NCI-H510A treated with DMSO at 0.1 percent for 48 hours (cell line): ENCODE measurements around the gene DEPP1.

Experiments used
- DNase-seq: peaks from one replicate; lab custom pipeline; 2025; lab: John Stamatoyannopoulos, UW

The DEPP1 gene

DNA sequence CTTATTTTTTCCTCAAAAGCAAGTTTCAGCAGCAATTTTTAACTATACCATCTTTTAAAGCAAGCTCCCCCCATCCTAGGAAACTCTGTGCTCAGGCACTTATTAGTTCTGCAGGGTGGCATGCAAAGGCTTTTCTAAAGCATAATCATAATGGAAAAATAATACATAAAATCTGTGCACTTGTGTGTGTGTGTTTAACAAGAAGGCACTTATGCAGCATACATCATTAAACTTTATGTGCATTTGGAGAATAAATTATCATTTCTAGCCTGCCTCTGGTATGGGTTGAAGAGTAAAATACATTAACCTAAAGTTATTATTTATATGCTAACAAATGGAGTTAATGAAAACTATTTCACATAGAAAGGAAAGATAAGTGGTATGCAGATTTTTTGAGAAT is 24.6 kb downstream of the DEPP1 start:
- DNase-seq, result no peak

DNA sequence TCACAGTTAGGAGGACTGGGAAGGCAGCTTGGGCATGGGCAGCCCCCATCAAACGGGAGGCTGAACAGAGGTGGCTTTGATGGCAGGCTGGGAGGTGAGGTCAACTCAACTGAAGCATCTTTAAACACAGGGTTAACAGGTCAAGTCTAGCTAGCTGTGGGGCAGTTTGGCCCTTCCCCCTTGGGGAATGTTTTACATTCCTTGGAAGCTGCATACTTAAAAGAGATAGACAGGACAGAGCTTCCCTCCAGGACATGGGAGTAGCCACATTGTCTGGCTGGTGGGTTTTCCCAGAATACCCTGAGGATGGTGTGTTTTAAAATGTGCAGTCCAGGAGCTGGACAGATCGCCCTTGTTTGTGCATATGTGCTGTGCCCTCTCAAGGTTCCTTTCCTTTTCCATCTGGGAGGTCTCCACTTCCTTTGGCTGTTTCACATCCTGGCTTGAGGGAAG is 25.8 kb downstream of the DEPP1 start:
- no peak for DNase-seq

DNA sequence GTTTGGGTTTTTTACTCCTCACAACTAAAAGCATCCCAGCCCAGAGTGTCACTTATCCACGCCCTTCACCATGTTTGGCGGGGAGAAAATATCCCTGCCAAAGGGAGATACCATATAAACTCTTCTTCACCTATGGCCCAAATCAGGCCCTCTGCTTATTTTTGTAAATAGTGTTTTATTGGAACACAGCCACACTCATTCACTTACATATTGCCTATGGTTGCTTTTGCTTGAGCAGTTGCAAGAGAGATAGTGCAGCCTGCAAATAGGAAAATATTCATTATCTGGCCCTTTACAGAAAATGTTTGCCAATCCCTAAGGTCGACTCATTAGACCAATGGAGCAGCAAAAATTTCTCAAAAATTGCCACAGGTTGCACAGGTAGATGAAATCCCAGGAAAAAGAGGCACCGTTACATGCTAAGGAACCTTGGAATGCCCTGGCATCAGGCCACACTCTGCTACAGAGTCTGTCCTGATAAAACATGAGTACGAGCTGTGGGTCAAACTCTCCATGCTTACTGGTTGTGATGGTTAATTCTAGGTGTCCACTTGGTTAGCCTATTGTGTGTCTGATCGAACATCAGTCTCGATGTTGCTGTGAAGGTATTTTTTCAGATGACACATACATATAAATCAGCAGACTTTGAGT is 26.9 kb downstream of the DEPP1 start:
- no peak for DNase-seq

DNA sequence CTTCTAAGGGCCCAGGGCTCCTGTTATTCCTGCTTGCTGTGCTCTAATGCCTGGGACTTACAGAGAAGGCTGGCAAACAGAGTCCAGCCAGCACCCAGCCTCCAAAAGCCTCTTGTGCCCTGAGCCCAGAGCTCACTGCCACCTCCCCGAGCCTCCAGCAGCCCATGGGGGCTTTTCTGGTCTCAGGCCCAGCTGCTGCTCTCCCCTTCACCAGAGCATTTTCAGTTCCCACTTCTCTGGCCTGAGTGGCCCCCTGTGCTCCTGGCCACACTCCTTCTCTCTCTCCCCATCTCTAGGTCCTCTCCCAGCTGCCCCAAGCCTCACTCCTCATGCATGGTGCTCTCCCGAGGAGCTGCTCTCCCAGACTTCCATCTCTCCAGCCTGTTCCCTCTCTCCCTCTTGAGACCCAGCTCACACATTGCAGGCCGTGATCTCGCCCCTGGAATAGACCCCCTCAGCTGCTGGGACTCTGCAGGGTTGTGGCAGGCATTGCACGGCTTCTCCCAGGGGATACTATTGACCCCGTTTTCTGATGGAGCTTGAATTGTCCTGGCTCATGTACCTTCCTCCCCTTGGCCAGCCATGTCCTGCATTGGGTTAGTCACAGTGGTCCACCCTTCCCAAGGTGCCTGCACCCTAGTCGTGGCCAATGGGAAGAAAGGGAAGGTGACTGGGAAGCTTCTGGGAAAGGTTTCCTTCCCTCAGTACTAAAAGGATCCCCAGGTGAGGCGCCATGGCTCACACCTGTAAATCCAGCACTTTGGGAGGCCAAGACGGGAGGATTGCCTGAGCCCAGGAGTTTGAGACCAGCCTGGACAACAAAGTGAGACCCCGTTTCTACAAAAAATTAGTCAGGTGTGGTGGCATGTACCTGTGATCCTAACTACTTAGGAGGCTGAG is 28.0 kb downstream of the DEPP1 start:
- DNase-seq, result no peak

DNA sequence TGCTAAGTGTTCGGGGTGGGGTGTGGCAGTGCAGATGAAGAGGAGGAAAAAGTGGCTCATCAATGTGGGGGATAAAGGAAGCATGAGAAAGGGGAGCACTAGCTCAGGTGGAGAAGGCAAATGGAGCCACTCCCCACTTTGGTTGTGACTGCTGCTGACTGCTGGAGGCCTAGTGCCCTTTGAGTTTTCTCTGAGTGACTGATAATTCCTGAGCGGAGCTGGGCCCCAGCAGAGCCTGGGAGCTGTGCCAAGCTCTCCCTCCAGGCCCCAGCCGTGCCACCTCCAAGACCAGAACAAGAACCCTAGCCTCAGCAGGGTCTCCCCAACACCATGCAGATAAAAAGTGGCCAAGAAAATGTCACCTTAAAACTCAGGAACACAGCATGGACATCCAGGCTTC is 28.7 kb downstream of the DEPP1 start:
- no peak for DNase-seq

DNA sequence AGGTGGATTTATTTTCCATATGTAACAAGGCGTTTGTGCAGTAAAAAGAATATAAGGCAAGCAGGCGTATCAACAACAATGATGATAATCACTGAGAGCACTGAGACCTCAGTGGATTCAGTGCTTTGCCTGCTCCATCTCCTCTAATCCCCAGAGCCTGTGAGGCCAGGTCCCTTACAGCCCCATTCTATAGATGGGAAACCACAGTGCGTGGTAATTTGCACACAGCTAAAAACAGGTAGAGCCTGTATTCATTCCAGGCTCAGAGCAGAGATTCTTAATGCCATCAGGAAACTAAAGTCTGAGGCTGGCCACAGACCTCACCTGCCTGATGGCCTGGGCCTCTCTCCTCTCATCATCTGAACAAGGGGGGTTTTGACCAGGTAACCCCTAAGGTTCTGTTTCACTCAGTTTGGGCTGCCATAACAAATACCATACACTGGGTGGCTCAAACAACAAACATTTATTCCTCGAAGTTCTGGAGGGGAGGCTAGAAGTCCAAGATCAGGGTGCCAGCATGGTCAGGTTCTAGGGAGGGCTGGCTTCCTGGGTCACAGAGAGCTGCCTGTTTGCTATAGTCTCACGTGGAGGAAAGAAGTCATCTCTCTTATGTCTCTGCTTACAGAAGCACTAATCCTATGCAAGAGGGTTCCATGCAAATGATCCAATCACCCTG is 29.3 kb downstream of the DEPP1 start:
- DNase-seq, result no peak

DNA sequence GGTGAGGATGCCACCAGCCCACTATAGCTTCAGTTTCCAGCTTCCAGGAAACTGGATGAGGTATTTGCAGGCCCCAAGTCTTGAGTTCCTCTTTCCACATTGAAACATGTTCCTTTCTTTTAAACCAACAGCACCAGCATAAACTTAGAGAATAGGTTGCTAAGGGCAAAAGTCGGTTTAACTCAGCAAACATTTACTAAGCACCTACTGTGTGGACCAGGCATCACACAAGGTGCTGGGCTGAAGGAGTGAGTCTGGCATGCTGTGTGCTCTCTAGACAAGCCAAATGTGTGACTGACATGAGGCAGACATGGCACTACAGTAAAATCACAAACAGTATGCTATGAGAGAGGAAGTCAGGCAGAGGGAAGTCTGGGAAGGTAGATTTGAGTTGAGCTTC is 30.0 kb downstream of the DEPP1 start:
- DNase-seq, result no peak

DNA sequence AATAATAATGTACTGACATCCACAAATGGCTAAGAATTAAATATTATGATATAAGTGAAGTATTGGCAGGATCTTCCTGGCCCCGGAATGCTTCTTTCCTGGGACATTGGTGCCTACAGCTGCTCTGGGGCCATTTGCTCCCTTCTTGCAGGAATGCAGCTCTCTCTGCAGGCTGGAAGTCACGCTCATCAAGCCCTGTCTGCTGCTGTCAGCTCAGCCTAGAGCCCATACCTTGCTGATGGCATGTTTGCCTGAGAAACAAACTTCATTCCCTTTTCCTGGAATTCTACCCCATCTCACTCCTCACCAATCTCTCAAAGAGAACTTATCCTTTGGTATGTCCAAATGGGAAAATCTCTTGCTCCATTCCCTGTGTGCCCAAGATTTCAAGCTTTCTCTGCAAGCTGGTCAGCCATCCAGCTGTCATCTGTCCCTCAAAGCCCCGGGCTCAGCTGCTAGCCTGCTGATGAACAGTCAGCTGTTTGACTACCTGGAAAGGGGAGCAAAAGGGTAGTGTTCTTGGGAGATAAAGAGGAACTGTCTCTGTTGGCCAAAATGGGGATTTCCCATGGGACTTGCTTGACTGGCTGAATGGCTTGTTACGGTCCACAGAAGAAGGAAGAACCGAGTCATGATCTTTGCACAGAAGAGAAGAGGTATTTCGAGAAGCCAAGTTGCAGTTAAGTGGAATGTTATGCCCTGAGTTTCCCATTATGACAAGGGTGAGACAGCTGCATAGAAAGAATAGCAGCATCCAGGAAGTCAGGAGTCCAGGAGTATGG is 31.0 kb downstream of the DEPP1 start:
- no peak for DNase-seq

DNA sequence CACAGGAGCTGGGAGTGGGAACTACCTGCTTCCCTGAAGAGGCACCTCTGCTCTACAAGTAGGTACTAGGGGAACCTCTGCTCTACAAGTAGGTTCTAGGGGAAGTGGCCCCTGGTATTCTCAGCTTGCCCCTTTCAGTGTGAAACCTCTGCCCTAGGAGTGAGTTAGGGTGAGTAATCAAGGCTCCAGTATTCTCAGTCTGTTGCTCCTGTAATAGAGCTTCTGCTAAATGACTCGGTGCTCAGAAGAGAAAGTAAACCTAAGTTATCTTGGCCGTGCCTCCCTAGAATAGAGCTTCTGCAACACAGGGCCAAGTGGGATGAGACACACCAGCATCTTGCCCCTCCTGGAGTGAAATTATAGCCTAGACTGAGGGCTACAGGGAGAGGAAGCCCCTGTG is 32.4 kb downstream of the DEPP1 start:
- DNase-seq, result no peak

DNA sequence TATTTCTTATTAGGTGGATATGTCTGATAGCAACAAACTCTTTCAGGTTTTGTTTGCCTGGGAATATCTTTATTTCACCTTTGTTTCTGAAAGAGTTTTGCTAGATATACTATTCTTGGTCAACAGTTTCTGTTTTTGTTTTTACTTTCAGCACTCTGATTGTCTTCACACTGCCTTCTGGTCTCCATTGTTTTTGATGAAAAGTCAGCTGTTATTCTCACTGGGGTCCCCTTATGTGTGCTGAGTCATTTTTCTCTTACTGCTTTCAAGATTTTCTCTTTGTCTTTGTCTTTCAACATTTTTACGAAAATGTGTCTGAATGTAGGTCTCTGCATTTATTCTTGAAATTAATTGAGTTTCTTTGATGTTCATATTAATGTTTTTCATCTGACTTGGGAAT is 34.3 kb downstream of the DEPP1 start:
- no peak for DNase-seq

DNA sequence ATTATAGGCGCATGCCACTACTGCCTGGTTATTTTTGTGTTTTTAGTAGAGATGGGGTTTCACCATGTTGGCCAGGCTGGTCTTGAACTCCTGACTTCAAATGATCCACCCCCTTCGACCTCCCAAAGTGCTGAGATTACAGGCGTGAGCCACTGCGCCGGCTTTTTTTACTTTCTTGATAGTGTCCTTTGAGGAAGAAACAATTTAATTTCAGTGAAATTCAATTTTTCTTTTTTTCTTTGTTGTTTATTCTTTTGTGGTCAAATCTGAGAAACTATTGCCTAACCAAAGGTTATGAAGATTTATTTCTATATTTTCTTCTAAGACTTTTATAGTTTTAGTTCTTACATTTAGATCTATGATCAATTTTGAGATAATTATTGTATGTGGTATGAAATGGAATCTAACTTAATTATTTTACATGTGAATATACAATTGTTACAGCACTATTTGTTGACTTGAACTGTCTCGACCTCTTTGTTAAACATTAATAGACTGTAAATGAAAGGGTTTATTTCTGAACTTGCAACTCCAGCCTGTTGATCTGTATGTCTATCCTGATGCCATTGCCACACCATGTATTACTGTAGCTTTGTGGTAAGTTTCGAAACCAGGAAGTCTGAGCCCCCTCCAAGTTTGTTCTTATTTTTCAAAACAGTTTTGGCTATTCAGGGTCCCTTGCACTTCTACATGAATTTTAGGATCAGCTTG is 38.8 kb downstream of the DEPP1 start:
- no peak for DNase-seq

DNA sequence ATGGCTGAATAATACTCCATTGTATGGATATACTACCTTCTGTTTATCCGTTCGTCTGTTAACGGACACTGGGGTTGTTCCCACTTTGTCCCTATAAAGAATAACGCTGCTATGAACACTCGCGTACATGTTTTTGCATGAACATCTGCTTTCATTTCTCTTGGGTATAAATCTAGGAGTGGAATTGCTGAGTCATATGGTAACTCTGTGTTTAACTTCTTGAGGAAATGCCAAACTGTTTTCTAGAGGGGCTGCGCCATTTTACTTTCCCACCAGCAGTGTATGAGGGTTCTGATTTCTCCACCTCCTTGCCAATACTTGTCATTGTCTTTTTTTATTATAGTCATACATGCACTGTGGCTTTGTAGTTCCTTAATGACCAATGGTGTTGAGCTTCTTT is 39.7 kb downstream of the DEPP1 start:
- no peak for DNase-seq

DNA sequence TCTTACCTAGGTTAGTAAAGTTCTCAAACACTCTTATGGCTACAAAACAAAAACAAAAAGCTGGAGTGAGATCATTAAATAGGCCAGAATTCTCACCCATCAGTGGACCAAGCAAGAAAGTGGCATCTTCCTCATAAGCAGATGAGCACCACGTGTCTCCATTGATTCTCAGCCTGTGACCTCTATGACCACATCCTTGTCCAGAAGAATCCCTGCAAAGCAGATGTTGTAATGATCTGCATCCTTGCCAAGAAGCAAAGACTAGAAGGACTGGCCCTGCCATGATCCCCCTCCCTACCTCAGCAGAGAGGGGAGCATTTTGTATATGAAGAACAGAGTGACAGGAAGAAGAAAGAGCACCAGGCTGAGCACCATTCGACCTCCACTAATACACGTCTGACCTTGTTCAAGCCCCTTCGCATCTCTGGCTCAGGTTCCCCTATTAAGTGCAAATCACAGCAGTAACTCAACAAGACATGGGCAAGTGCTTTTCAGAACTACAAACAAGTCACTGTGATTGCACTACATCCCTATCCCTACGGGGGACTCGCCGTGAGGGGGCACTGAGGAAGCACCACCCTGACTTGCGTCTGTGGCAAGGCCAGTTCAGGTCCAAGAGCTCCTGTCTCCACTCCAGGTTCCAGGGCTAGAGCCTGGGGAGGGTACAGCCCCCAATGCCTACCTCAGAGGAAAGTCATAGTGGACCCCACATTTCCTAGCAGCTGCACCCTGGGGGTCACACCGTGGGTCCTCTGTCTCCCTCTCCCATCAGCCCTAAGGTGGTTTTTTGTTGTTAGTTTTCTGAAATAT is 41.2 kb downstream of the DEPP1 start:
- DNase-seq, result no peak

DNA sequence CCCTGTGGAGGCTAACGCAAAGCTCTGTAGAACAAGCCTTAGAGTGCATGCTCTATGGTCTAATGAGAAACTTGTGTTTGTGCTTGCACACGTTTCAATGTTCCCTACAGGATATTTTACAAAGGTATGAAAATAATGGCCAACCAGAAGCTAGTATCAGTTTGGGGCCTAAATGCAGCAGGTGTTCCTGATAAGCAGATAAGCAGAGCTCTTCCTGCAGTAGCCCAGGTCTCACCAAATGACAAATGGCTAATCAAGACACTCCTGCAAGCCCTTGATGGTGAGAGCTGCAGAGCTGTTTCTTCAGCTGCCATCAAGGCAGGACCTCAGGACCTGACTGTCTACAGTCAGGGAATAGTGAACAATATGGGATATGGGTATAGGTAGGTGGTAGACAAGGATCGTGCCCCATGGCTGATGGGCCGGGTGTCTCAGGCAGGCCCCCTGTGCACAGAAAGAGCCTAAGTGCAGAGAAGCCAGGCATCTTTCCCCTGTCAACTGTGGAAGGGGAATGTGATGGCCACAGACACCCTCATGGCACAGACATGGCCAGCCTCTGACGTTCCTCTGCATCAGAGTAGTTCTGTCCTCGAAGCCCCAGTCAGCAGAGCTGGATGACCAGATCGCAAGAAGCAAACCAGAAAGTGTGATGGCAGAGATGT is 42.2 kb downstream of the DEPP1 start:
- no peak for DNase-seq

DNA sequence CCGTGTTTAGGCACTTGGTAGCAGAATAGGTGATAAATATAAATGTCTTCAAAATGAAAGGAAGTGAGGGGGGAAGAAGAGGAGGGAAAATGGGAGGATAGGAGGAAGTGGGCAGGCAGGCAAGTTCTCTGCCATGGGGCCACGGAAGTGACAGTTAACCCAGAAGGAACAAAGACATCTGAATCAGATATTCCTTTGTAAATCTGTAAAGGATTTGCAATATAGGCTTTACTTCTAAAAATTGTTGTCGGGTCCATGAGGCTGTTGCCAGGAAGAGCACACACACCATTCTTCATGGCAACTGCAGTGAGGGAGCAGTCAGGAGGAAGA is 42.7 kb downstream of the DEPP1 start:
- no peak for DNase-seq

DNA sequence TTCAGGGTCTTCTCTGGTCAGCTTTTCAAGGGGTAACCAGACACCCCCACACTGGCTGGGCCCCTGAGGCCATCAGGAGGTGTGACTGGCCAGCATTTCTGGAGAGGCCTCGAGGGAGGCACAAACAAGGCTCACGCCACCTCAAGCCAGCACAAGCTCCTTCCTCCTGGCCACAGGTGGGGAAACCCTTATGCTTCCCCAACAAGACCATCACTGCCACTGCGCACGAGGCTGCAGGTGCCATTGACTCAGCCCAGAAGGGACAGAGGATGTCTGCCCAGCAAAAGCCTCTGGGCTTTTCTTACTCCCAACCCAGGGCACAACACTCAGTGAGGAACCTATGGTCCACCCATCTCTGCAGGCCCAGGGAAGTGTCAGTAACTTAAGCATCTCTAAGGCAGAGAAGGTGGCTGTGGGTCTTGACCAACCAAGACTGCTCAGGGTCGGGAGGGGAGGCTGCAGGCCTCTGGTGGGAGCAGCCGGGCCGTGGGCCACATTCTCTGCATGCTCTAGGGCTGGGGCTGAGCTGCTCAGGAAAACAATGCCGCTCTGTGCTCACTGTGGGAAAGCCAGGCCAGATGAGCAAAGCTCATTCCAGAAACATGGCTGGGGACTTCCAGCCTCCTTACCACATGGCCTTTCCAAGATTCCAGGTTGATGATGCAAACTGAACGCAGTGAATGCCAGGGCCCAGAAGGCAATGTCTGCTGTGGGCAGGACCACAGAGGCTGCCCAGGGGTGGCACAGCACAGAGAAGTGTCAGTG is 43.2 kb downstream of the DEPP1 start:
- no peak for DNase-seq

DNA sequence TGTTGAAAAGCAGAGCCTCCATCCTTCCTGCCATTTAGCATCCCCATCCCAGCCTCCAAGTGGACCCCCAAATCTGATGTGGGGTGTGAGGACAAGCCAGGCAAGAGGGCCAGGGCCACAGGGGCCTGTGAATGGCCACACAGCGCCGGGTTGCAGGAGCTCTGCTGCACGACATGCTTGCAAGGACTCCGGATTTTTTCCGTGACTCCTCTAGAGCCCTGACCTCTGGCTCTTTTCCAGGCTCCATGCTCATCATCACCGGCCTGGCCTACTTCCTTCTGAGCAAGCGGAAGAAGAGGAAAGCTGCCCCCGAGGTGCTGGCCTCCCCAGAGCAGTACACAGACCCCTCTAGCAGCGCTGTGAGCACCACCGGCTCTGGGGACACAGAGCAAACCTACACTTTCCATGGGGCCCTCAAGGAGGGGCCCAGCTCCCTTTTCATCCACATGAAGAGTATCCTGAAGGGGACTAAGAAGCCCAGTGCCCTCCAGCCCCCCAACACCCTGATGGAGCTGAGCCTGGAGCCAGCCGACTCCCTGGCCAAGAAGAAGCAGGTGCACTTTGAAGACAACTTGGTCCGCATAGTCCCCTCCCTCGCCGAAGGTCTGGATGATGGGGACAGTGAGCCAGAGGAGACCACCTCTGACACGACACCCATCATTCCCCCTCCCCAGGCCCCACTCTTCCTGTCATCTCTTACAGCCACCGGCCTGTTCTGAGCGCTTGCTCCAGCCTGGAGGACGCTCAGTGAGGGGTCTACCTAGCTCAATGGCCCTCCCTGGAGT is 44.0 kb downstream of the DEPP1 start:
- no peak for DNase-seq

DNA sequence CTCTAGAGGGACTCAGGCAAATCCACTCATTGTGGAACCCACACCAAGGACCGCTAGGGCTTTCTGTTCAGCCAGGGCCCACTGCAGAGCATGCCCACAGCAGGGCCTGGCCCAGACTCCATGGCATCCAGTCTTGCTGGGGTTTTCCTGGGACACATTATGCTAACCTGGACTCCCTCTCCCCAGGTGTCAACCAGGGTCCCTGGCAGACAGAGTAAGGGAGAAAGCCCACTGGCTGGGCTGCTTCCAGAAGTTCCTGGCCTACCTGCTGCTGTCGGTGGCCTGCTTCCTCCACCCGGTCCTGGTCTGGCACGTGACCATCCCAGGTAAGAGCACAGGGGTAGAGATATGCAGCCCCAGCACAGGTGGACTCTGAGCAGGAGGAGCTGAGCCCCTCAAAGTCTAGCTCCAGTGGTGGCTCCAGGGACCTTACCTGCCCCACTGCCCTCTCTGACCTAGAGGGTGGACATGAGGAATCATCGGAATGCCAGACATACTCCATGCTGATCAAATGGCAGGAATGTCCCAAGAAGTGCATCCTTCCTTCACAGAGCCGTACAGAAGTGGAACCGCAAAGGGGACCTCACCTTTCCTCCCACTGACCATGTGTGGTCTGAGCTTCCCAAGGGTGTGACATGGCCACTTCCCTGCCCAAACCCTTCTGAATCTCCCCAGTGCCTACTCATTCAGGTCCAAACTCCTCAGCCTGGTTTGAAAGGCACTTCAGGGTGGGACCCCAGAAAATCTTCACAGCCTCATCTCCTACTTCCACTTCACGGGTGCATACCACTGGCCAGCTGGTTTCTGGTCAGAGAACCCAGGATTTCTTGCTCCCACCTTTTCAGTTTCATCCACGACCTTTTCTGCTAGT is 44.9 kb downstream of the DEPP1 start:
- DNase-seq, result no peak
